Measurements from ENCODE around the gene ADGRE3.

DNA sequence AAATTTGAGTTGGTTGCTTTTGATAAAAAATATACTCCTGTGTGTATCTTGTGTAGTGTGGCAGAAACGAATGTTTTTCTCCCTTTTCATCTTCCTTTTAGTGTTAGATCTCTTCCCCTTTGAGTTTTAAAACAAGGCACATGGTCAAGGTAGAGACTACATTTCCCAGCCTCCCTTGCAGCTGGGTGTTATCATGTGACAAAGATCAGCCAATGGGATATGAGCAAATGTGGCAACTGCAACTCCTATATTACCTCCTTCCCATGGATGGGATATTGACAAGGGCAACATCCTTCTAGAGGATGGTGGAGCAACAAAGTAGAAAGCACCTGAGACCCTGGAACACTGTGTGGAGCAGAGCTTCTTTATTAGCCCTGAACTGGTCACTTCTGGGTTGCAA lies 42.4 kb downstream of the ADGRE3 start:
- TF ChIP-seq POLR2A (IDR thresholded peaks at IDR 0.05; ENCODE audit: low read length) (no peak), GATA1 (IDR thresholded peaks at IDR 0.05; ENCODE audit: low read depth, low read length) (no peak)

Data from erythroblast (primary cell).